Measurements from ENCODE around the gene ZNF624.
"Not testable (repeated sequence)": the region's sequence is repeated elsewhere in the genome, so short reads cannot be mapped to it uniquely, and the experiment has no call there.

The ZNF624 gene

DNA sequence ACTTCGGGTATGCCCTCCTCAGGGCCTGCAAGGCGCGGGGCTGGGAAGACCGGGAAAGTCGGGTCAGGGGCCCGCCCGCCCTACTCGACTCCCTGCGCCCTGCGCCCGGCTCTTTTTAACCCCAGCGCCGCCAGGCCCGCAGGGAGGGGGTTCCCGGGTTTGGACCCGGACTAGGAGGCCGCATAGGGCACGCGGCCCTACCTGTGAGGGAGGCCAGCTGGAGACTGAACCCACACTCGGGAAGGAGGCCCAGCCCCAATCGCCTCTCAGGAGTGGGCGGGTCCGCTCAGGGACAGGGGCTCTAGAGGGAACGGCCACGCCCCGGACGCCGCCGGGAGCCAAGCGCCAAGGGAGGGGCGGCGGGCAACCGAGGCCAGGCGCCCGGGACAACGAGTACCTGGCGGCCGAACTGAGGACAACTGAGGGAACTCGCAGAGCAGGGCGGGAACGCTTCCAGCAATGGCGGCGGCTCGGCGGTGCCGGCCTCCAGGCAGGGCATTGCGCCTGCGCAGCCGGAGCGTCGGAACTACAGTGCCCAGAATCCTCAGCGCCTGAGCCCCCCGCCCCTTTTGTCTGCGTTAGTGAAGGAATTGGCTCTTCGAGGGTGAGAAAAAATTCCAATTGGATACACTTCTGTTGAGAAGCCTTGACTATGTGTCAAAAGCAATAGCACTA, at the start of gene ZNF624:
Gene ZNF624, minus strand, starts transcription at position 484 of the 675 bp plus-strand sequence.
- DNase-seq (ENCODE audit: low read depth) = peak; percentile 83
- TF ChIP-seq, protein P1, sequence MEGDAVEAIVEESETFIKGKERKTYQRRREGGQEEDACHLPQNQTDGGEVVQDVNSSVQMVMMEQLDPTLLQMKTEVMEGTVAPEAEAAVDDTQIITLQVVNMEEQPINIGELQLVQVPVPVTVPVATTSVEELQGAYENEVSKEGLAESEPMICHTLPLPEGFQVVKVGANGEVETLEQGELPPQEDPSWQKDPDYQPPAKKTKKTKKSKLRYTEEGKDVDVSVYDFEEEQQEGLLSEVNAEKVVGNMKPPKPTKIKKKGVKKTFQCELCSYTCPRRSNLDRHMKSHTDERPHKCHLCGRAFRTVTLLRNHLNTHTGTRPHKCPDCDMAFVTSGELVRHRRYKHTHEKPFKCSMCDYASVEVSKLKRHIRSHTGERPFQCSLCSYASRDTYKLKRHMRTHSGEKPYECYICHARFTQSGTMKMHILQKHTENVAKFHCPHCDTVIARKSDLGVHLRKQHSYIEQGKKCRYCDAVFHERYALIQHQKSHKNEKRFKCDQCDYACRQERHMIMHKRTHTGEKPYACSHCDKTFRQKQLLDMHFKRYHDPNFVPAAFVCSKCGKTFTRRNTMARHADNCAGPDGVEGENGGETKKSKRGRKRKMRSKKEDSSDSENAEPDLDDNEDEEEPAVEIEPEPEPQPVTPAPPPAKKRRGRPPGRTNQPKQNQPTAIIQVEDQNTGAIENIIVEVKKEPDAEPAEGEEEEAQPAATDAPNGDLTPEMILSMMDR (conservative IDR thresholded peaks at IDR 0.05; ENCODE audit: control insufficient read depth, insufficient read depth, low read depth, low read length) = no peak
- H3K4me3 ChIP-seq (ENCODE audit: control insufficient read depth, low read depth, low read length) = peak within 1 kb of the TSS; percentile 75

GRCh38 chr17:16697603-16698002, 44.0 kb upstream of the ZNF624 start:
- not testable (repeated sequence) for DNase-seq (ENCODE audit: low read depth); H3K4me3 ChIP-seq (ENCODE audit: control insufficient read depth, low read depth, low read length)

DNA sequence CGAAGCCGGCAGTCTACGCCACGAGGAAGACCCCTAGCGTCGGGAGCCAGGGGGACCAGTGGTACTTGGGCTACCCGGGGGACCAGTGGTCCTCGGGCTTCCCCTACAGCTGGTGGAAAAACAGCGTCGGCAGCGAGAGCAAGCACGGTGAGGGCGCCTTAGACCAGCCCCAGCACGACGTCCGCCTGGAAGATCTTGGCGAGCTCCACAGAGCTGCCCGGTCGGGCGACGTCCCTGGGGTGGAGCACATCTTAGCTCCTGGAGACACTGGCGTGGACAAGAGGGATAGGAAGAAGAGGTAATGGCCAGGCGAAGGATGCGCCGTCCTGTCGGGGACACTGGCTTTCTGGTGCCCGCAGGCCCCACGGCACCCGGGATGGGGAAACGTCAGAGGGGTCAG, 36.8 kb upstream of the ZNF624 start:
- not testable (repeated sequence) for H3K4me3 ChIP-seq (ENCODE audit: control insufficient read depth, low read depth, low read length)

GRCh38 chr17:16689731-16690281, 36.2 kb upstream of the ZNF624 start, which contains the start of gene CCDC144A:
Gene CCDC144A (plus strand): TSS chr17:16690241. CDS start chr17:16690401, 160 bp downstream.
- H3K4me3 ChIP-seq (ENCODE audit: control insufficient read depth, low read depth, low read length) = not testable (repeated sequence)
- DNase-seq (ENCODE audit: low read depth) = peak; percentile 26

More for the DNA sequence above, 36.8 kb upstream of the ZNF624 start:
- DNase-seq (ENCODE audit: low read depth) = not testable (repeated sequence)

- not testable (repeated sequence) for DNase-seq (ENCODE audit: low read depth); H3K4me3 ChIP-seq (ENCODE audit: control insufficient read depth, low read depth, low read length)
Observed at GRCh38 chr17:16687151-16687550, 33.5 kb upstream of the ZNF624 start.

DNA sequence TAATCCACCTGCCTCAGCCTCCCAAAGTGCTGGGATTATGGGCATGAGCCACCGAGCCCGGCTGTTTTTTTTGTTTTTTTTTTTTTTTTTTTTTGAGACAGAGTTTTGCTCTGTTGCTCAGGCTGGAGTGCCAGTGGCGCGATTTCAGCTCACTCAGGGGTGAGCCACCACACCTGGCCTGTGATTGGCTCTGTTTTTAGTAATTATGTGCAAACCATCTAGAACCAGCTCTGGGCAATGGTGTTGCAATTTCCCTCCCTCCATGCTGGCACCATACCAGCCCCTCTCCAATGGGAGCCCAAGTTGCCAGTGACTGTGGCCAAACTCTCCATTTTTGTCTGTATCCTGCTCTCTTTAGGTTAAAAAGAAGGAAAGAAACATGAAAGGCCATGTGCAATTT, 32.4 kb upstream of the ZNF624 start:
- H3K4me3 ChIP-seq (ENCODE audit: control insufficient read depth, low read depth, low read length); DNase-seq (ENCODE audit: low read depth): not testable (repeated sequence)

- DNase-seq (ENCODE audit: low read depth); H3K4me3 ChIP-seq (ENCODE audit: control insufficient read depth, low read depth, low read length): not testable (repeated sequence)
Observed at GRCh38 chr17:16683290-16684138, 29.9 kb upstream of the ZNF624 start.

DNA sequence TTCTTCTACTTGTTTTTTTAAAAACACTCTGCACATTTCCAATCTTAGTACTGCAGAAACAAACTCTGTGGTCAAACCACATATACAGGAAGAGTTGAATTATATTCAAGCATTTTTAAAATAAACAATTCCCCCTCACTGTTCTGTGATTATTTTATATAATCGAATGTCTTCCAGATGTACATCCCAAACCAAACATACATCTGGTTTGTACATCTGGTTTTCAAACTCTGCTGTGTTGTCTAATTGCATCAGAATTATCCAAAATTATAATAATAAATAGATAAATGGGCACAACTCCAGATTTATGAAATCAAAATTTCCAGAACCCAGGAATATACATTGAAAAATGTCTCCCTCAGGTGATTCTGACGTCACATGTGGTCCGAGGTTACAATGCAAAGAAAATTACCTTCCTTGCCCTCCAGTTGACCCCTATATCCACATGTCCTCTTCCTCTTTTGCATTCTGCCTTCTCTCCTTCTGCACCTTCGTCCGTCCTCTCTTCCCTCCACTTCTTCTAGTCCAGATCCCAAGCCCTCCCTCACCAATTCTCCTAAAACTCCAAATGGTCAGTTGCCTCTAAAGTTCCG, 23.1 kb upstream of the ZNF624 start:
- DNase-seq (ENCODE audit: low read depth) = no peak
- H3K4me3 ChIP-seq (ENCODE audit: control insufficient read depth, low read depth, low read length) = no peak overlapping the region
- TF ChIP-seq, protein P1 (conservative IDR thresholded peaks at IDR 0.05; ENCODE audit: control insufficient read depth, insufficient read depth, low read depth, low read length) = no peak

DNA sequence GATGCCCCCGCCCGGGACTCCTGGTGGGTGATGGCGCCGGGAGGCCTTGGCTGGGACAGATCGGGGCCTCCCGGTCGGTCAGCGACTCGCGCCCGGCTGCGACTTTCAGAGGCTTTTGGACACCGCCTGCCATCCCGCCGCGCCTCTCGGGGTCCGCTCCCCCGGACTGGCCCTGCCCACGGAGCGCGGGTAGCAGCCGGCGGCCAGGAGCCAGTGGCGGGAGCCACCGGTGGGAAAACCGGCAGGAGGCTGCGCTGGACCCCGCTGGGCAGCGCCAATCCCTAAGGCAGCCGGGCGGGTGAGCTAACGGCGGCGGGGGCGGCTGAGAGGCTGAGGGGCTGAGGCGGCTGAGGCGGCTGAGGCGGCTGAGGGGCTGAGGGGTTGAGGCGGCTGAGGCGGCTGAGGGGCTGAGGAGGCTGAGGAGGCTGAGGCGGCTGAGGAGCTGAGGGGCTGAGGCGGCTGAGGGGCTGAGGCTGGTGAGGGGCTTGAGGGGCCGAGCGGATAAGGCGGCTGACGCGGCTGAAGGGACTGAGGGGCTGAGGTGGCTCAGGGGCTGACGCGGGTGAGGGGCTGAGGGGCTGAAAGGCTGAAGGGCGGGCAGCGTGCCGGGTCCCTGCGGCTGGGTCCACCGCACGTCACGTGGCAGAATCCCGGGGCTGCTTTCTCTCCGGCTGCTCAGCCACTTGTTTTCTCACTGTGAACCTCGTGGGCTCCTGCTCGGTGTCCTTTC, 13.4 kb upstream of the ZNF624 start:
- DNase-seq (ENCODE audit: low read depth) = not testable (repeated sequence)
- H3K4me3 ChIP-seq (ENCODE audit: control insufficient read depth, low read depth, low read length) = peak overlapping the region; percentile 29

DNA sequence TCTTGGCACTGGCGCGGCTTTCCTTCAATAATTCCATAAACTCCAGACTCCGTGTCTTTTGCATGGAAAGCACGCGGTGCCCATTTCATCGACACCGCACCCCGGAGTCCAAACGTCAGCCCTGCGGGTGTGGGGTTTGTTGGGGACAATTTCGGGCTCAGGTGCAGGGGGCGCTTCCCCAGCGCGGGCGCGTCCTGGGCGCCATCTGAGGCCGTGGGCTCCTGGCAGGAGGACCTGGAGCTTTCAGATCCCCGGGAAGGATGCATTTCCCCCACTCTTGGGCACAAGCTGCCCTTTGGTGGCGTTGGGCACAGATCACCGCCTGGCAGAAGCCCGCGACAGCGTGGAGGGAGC, 12.9 kb upstream of the ZNF624 start:
- DNase-seq (ENCODE audit: low read depth); H3K4me3 ChIP-seq (ENCODE audit: control insufficient read depth, low read depth, low read length): not testable (repeated sequence)

Measured in fibroblast of mammary gland (primary cell).